NB4 (cell line): ENCODE data around the gene TUBA8.

Experiments
- DNase-seq: peaks from one replicate; pipeline ENCODE4 v3.0.0; 2010; ENCODE audit warnings: low read depth
- H3K4me3 ChIP-seq: one replicate; pipeline ENCODE4 v1.5.1; 2011; ENCODE audit warnings: mild to moderate bottlenecking, low read depth, low read length, moderate library complexity
- CTCF ChIP-seq: IDR thresholded peaks from one replicate; pipeline ENCODE4 v1.5.1; 2012; ENCODE audit warnings: low read depth, low read length
- MAX ChIP-seq: IDR thresholded peaks from 2 replicates; pipeline ENCODE4 v1.6.1; 2011; ENCODE audit warnings: low read depth, low read length
- MYC ChIP-seq: IDR thresholded peaks from 2 replicates; pipeline ENCODE4 v1.6.1; 2011; ENCODE audit warnings: low read depth, low read length
- POLR2A ChIP-seq: IDR thresholded peaks from 2 replicates; pipeline ENCODE4 v1.6.1; 2011; ENCODE audit warnings: mild to moderate bottlenecking; ENCODE audit not compliant: insufficient read length; ENCODE audit errors: extremely low read depth

TUBA8 gene

GRCh38 chr22:18075720-18076497, 34.7 kb upstream of the TUBA8 start:
- peak overlapping the region; percentile 94 for H3K4me3 ChIP-seq
- DNase-seq, result peak; percentile 78
- TF ChIP-seq CTCF, result peak; percentile 49
- TF ChIP-seq POLR2A, result no peak

GRCh38 chr22:18077087-18077638, 33.4 kb upstream of the TUBA8 start:
- DNase-seq, result no peak
- TF ChIP-seq MAX, result no peak
- TF ChIP-seq CTCF, result no peak
- no peak for TF ChIP-seq MYC
- TF ChIP-seq POLR2A, result no peak
- peak overlapping the region; percentile 94 for H3K4me3 ChIP-seq

- peak within 1 kb of the TSS; percentile 99 for H3K4me3 ChIP-seq
- TF ChIP-seq MAX (0 out of 2 replicates have a peak, but pooled peaks have one; percentile 19), POLR2A (peak; percentile 32), MYC (no peak)
- peak; percentile 98 for DNase-seq
These were observed 32.8 kb upstream of the TUBA8 start, which contains the start of gene PEX26 for GRCh38 chr22:18077639-18078328. Gene PEX26 (plus strand): TSS chr22:18077990. CDS start chr22:18078377, 387 bp downstream.

GRCh38 chr22:18078329-18079041, 32.1 kb upstream of the TUBA8 start:
- peak overlapping the region; percentile 99 for H3K4me3 ChIP-seq
- TF ChIP-seq POLR2A (peak; percentile 4), MYC (no peak)
- DNase-seq, result peak; percentile 69

GRCh38 chr22:18079706-18080233, 30.8 kb upstream of the TUBA8 start:
- TF ChIP-seq POLR2A, result no peak
- no peak for TF ChIP-seq CTCF
- DNase-seq, result no peak
- H3K4me3 ChIP-seq, result peak overlapping the region; percentile 99

- no peak for DNase-seq
- no peak for TF ChIP-seq MYC
- no peak for TF ChIP-seq POLR2A
- TF ChIP-seq MAX, result no peak
- TF ChIP-seq CTCF, result no peak
- H3K4me3 ChIP-seq, result peak overlapping the region; percentile 1
These were observed 29.2 kb upstream of the TUBA8 start for GRCh38 chr22:18081416-18081815.
